HG02938 (cell line): ENCODE measurements around the gene ABLIM3.

Experiments used
- ATAC-seq: cut with Tn5 transposase; IDR thresholded peaks from one replicate; pipeline ENCODE4 v1.9.1; 2021; ENCODE audit warnings: mild to moderate bottlenecking, moderate library complexity; ENCODE audit not compliant: unreplicated experiment

The ABLIM3 gene

DNA sequence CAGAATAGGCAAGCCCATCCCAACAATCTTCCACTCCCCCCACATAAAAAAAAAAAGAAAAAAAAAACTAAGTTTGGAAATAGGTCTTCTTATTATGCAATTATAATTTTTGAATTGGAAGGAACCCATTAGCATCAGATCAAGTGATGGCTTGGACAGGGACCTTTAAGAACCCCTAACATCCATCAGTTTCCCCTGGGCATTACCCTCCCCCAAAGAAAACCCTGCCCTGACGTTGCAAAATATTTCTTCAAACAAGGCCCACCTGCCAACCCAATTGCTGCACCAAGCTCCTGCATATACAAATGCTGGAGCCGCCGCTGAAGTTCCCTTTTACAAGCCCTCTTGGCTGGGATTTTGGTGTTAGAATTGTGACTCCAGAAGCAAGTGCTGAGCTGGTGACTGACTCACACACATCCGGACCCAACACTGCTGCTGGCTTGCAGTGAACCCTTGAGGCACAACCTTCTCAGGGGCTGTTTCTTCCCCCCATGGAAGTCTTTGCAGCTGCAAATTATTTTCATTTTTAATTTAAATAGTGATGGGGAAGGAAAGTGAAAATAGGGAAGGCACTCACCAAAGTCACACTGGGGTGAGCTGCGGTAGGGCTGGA, 74.3 kb downstream of the ABLIM3 start:
- no peak for ATAC-seq

DNA sequence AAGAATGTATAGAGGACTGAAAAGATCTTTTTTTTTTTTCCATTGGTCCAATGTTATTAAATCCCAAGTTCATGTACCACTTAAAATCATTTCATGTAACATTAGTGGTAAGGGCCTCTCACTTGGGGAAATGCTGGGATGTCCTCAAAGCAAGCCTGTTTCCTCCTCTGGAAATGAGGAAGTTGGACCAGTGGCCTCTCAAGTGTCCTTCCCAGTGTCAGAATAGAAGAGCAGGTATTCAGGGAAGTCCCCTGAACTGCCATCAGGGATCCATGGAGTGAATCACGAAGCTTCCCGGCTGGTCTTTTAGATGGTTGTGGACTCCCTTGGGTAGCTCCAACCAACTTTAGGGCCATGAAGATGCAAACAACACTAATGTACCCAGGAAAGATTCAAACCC, 75.2 kb downstream of the ABLIM3 start:
- no peak for ATAC-seq

DNA sequence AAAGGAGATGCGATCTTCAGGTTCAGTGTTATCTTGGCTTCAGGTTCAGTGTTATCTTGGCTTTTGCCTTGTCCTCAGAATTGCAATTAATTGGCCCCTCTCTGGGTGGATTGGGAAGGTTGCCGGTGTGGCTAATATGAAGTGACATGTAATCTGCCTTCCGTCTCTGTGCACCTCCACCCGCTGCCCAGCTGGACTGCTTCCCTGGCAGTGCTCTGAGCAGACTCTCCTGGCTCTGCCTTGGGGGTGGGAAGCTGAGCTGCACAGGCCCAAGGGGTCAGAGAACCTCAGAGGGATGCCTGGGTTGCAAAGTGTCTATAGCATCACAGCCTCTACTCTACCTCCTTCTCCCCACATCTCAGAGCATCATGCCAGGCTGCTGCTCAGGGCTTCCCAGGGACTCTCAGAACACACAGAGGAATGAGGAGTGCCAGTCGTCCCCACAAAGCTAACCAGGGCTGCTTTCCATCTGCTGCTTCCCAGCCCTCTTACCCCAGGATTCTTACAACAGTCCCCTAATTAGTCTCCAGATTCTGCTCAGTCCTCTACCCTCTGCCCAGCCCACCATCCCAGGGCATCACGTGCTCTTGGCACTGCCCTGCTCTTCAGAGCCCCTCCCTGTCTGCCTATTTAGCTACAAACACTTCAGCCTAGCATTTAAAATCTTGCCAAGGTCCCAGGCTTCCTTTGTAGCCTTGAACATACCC, 76.0 kb downstream of the ABLIM3 start:
- no peak for ATAC-seq

DNA sequence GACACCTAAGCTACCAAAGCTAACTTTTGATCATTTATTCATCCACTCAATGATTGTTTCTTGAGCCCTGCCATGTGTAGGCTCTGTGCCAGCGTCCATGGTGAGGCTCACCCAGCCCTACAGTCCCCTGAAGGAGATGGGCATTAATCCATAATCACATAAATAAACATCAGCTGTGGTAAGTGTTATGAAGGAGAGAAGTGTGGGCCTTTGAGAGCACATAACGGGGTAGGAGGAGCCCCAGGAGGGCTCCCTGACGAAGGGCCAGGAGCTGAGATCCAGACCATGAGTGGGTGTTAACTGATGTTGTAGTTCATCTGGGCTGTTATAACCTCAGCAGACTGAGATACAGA, 76.5 kb downstream of the ABLIM3 start:
- no peak for ATAC-seq

DNA sequence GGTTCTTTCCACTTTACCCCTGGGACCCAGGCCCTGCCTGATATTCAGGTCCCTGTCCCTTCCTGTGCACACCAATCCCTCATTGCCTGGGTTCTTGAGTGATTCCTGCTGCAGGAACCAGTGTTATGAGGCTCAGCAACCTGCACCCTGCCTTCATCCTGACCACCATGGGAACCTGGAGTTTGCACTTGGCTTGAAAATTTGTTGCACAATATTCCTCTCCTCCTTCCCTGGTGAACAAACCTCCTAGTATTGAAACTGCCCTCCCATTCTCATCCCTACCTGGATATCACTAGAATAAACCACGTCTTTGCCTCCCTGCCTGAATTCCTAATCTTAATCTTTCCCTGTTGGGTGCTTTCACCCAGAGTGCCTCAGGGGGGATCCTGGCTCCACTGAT, 78.3 kb downstream of the ABLIM3 start:
- no peak for ATAC-seq

DNA sequence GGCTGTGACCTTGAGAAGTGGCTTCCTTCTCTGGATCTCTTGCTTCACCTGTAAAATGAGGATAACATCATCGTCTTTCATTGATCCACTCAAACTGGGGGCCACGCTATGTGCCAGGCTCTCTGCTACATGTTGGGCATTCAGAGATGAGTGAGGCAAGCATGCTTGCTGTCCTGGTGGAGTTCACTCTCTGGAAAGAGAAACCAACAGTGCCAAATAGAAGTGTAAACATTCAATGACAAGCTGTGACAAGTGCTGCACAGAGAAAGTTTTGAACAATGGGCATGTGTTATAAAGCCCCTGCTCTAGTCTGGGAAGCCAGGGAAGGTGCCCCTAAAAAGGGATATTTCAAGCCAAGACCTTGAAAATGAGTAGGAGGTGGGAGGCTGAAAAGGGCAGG, 79.5 kb downstream of the ABLIM3 start:
- ATAC-seq = no peak

DNA sequence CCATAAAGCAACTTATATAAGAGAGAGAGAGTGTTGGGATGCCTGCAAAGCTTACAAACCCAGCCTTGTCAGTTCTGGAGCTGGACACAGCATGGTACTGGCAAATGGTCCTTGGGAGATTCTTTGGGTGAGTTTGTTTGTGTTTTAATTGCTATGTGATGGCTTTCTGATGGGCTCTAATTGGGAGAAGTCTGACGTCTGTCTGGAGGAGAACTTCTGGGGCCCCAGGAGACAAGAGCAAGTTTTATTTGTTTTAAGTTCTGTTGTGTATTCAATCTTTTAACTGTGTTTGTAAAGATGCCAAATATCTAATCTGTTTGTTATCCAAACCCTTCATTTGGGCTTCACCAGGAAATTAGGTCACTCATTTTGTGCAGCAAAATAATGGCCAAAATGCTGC, 80.0 kb downstream of the ABLIM3 start:
- ATAC-seq = no peak

DNA sequence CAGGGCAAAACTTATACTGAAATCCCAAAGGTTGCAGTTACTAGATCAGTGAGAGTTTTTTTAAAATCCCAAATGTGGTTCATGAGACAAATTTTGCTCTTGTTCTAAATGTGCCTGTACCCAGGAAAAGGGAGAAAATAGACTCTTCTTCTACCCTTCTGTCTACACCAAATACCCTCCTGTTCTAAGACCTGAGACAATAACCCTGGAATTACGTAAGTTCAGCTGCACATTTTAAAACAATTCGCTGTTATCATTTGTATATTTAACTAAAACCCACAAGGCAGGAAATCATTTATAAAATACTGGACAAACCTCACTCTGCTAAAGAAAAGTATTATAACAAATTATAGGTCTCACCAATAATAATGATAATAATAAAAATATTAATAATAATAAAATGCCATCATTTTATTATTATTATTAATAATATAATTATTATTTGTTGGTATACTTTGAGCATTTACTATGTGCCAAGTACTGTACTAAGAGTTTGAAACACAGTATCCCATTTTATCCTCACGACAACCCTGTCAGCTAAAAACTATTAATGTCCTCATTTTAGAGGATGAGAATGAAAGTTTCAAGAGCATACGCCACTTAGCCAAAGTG, 80.5 kb downstream of the ABLIM3 start:
- no peak for ATAC-seq

DNA sequence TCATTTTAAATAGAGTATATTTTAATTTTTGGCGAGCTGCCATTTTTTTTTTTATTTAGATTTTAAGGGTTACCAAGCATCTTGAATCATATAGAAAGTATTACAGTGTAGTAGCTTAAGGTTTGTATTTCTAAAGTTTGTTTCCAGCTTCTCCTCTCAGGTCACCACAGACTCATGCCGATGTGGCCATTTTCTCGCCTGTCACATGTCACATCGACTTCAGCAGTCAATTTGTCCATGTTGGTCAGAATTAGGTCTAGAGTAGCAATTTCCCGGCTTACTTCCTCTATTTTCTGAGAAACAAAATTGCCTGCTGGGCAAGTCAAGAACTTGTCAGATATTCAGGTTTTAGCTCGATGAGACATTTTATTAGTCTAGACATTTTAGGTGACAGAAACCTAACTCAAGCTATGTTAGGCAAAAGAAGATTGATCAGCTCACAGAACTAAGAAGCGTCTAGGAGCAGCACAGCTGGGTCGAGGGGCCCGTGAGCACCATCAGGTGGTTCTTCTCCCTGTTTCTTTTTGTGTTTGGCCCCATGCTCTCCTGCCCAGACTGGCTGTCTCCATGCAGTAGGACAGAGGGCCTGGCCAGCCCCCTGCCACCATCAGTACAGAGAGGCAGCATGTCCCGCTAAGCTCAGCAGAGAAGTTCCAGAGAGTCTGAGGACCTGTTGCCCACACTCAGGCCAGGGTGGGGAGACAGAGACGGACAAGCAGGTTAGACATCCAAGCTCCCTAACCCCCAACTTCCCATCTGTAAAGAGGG, 82.0 kb downstream of the ABLIM3 start:
- ATAC-seq = no peak

DNA sequence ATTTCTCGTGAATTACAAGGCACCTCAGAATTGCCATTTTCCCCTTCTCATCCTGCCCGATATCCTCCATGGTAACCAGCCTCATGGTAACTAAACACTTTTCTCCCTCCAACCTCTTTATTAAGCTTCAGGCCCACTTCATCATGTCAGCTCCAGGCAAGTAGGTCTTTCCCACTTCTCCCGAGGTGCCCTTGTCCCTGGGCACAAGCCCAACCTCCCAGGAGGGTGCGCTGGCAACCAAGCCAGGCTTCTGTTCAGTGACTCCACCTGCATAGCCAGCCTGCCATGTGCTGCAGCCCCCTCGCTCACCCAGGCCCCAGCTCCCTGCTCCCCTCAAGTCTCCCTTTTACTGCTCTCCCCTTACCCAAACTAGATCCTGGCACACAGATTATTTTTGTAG, 83.0 kb downstream of the ABLIM3 start:
- no peak for ATAC-seq

DNA sequence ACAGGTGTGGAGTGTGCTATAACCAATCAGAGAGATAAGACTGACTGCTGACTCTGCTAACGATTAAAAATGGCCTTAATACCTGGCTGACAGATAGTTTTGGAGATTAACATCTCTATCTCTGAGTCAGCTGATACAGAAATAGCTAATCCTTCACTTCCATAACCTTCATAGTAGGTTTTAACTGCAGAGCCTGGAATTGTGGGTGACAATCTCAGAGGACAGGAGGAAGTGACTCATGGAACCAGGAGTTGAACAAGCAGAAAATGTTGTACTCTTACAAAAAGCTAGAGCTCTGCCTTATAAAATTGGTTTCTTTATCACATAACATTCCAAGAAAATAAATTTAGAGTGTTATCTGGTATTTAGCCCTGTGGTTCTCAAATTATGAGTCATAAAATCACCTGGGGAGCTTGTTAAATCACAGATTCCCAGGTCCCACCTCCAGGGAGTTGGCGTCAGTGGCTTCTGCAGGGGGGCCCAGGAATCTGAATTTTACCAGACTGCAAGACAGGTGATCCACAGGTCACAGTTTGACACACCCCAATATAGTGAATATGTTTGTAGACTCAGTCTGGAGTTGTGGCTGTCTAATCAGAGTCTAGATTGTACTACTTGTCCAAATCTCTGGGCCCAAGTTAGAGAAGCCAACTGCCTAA, 86.0 kb downstream of the ABLIM3 start:
- ATAC-seq = no peak

DNA sequence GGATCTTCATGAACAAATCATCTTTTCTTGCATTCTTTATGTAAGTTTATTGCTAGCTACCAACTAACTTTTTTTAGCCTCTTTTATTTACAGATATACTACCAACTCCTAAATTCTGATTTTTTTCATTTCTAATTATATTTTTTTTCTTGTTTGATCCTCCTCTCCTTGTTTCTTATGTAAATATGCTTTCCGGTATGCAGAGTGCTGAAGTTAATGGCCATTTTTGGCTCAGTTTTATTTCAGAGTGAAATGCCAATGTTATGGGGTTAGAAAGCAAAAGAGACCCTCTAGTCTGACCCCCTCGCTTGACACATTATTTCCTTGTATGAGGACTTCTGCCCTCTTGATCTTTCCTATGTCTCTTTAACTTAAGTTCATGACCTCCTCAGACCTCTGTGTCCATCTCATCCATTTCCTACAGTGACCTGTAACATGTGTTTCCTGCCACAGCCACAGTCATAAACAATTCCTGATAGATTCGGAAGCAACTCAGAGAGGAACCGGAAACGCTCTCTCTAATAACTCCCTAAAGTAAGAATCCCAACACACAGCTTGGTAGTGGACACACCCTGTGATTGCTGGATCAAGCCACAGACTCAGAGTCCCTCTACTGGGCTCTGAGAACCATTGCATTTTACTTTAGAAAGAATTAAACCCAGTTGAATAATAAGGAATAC, 87.5 kb downstream of the ABLIM3 start:
- ATAC-seq = no peak

DNA sequence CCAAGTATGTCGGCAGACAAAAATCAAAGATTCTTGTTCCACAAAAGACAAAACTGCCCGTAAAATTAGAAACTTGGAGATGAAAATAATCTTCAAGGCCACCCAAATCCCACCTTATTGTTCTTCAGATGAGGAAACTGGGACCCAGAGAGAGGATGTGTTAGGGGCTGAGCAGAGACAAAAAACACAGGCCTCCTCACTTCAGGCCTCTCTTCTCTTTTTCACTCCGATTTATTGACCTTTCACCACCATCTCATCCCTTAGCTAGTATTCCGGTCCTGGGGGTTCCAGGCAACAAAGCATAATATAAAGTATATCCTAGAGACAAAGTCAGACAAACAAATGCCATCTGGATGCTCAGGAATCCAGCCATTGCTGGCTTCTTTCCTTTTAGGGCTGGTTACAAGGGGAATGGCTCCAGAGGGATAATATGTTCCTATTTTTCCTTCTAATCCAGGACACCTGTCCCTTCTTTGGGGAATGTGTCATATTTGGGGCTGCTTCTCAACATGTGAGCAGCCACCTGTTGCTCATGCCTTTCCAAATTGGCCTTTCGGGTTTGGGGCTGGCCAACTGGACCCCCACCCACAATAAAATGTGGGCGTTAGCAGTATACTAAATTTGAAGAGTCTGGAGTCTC, 88.1 kb downstream of the ABLIM3 start:
- no peak for ATAC-seq

DNA sequence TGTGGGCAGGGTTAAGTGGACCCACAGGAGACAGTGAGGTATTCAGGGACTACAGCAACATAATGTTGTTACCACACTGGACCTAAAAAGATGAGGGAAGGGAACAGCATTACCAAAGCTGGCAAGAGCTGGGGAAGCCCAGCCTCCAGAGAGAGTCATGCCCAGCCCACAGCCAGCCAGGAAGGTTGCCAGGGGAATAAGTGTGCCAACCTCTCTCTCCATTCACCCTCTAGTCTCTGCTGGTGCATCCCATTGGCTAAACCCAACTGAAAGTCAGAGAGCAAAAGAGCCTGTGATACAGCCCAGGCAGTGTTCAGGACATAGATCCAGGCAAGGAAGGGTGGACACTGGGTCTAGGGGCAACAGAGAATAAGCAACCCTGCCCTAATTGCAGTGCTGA, 94.5 kb downstream of the ABLIM3 start:
- ATAC-seq = no peak

DNA sequence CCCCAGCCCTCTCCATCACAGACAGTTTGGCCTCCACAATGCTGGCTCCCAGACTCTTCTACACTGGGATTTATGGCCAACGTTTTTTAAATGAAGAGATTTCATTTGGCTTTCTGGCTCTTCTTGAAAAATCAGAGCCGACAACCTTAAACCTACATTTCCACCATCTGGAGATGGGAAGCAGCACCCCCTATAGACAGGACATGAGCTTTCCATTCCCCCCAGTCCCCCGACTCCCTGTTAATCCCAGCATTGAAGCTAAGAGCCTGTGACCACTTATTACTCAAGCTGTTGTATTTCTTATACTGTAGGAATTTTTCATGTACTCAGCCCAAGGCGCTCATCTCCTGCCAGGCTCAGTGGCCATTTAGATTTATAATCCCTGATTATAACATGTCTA, 96.4 kb downstream of the ABLIM3 start:
- ATAC-seq = no peak

DNA sequence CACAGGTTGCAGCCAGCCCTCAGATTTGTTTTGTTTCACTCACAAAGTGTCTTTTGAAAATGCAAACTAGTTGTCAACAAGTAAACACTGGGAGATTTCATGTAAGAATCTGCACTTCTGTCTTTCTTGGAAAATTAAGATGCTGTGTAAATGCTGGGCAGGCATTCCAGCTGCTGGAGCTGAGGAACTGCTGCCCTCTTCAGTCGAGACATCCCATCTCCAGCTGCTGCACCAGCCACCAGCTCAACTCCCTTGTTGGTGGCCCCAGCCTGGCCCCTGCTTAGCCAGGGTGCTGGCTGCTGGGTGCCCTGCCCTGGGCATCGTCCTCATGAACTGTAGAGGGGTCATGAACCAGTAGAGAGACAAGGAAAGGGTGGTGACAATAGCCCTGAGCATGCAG, 97.2 kb downstream of the ABLIM3 start:
- no peak for ATAC-seq

DNA sequence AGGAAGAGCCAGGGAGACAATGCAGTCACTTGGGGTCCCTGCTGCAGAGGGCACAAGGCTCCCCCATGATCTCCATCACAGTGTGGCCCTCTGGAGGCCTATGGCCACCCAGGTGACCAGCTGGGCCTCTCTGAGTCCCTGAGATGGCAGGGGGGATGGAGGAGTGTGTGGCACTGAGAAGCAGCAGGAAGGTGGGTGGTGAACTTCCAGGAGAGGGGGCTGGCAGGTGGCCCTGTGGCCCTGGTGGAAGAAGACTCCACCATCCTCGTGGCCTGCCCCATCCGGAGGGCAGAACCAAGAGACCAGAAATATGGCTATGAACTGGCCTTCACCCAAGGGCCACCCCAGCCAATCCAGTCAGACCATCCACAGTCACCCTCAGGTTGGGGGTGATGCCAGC, 98.6 kb downstream of the ABLIM3 start:
- ATAC-seq = no peak

DNA sequence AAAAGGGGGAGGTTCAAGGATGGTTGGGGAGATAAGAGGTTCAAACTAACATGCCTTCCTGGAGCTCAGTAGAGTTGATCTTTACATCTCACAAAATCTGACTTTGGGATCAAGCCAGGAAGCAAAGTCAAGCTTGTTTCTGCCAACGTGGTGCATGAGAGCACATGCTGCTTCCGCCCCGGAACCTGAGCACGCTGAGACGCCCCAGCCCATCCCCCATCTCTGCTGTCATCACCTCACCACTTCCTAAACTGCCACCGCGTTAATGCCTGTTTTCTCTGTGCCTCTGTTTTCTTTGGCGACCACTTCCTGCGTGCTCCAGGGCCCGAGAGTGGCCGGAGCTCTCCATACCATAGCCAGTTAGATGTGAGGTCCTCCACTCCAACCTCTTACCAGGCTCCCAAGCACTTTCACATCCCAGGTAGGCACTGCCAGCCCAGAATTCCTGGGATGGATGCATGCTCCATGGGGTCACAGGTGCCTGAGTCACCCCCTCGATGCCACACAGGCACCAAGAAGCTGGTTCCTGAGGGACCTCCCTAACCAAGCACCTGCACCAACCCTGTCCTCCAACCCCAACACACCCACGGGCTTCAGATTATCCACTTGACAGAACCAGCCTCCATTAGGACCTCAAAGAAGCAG, 99.2 kb downstream of the ABLIM3 start:
- peak; percentile 73 for ATAC-seq

DNA sequence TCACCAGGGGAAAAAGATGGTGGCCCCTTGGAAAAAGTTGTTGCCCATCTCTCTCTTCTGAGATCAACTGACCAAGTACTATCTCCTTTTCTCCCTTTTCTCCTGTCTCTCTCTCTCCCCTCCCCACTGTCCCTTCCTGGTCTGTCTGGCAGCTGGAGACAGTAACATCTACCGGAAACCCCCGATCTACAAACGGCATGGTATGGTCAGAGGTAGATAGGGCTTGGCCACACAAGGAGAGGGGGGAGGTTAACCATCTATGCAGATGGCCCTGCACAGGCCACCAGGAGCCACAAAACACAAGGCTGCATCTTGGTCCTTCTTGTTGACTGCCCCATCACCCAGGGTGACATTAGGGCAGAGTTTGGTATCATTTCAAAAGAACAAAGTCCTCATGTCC, 101.0 kb downstream of the ABLIM3 start:
- no peak for ATAC-seq

DNA sequence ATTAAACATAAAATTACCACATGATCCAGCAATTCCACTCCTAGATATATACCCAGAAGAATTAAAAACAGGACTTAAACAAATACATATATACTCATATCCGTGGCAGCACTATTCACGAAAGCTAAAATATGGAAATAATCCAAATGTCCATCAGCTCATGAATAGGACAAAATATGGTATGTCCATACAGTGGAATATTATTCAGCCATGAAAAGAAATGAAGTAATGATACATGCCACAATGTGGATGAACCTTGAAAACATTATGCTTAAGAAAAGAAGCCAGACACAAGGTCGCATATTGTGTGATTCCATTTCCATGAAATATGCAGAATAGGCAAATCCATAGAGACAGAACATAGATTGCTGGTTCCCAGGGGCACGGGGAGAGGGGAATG, 105.6 kb downstream of the ABLIM3 start:
- no peak for ATAC-seq
